ENCODE data around the gene PTPN20. TPM values are rescaled to one million over a fixed set of nuclear protein-coding genes. Genes with fewer than 3 reads are reported as not detected.

PTPN20 gene
- total and polyA plus RNA-seq, 2 of the 4 experiments (the other 2 are of a cell fraction), result 0.14 TPM; not detected in 1

- no peak for TF ChIP-seq MAFK (IDR thresholded peaks at IDR 0.05; ENCODE audit: low read depth, low read length)
- no peak for TF ChIP-seq CEBPB (IDR thresholded peaks at IDR 0.05; ENCODE audit: low read depth, low read length)
Observed at GRCh38 chr10:47019155-47020145, 108.2 kb downstream of the PTPN20 start (continued).

DNA sequence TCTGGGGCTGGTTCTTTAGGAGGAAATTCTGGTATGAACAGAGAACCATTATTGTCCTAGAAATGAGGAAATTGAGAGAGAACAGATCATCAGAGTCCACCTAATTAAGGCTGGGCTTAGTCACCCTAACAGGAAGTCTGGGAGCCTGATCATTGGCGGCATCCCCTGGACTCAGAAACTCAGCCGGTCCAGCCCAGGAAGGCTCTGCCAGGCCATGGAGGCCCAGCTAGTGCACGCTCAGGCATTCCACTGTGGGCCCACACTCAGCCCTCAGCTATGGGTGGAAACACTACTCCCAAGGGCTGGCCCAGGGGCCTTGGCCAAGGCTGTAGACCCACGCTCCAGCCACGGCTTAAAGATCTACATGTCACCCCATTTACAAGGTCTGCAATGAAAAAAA, 109.2 kb downstream of the PTPN20 start:
- intact Hi-C loops (cut with micrococcal nuclease), result no loop called here
- 0 out of 2 replicates have a peak overlapping the region, but pooled peaks have one; percentile 40 for H2BK120ac ChIP-seq (ENCODE audit: low read depth, low read length)
- peak overlapping the region; percentile 45 for H2AK9ac ChIP-seq (replicated peaks; ENCODE audit: low read depth, low read length, poor library complexity)
- H3K36me3 ChIP-seq (ENCODE audit: control insufficient read depth, insufficient read depth, low read length), result no peaks in the 10 kb centered on the region
- WGBS, 2 experiments (ENCODE audit: extremely low coverage in 2 of 2, insufficient read length in 1 of 2), result no CpG with 5 or more reads among the region's 5 CpGs
- H3K4me3 ChIP-seq (ENCODE audit: insufficient read depth, low read depth, low read length), result no peak overlapping the region
- H2BK20ac ChIP-seq (ENCODE audit: low read depth, low read length), result no peak overlapping the region
- in situ Hi-C loops (cut with MboI; ENCODE audit: low sequenced_read_pairs), result loop anchor here (10.0 kb wide), 1 partner anchor 284 kb away; the partner anchor contains the start of gene GDF10
- no peak overlapping the region for H4K5ac ChIP-seq (ENCODE audit: low read depth, low read length)
- H2BK5ac ChIP-seq (ENCODE audit: low read depth, low read length, poor library complexity, severe bottlenecking), result no peak overlapping the region
- H3K9ac ChIP-seq (ENCODE audit: low read depth, low read length), result no peak overlapping the region
- DNase-seq, result peak; percentile 59
- no peak overlapping the region for H2BK15ac ChIP-seq (ENCODE audit: low read depth, low read length)
- peaks cover 5% of the 10 kb centered on the region; the same call in 1 of the 2 replicates for H3K4me1 ChIP-seq (ENCODE audit: control insufficient read depth, insufficient read depth, low read length)
- no peak overlapping the region for H2AK5ac ChIP-seq (ENCODE audit: low read depth, low read length)
- no peak overlapping the region for H3K27ac ChIP-seq (ENCODE audit: insufficient read depth, low read length)
- peak overlapping the region; percentile 47; the same call in 1 of the 2 replicates for H3K4ac ChIP-seq (ENCODE audit: low read depth, low read length)
- H3K9me3 ChIP-seq (ENCODE audit: control insufficient read depth, insufficient read depth, low read length), result no peaks in the 10 kb centered on the region
- no TSS peak for BruUV-seq (replicated peaks)
- H3K56ac ChIP-seq (ENCODE audit: extremely low read depth, insufficient read depth, low read length), result no peak overlapping the region
- H4K8ac ChIP-seq (ENCODE audit: low read depth in 2 of 2, low read length in 2 of 2), result peak overlapping the region; percentile 61 to 74; a peak in 3 of 4 replicates
- dilution Hi-C loops (cut with HindIII; ENCODE audit: low sequenced_read_pairs, unreplicated experiment), result no loop called here
- H3K14ac ChIP-seq (replicated peaks; ENCODE audit: low read depth, low read length), result peak overlapping the region; percentile 55
- H3K27me3 ChIP-seq (ENCODE audit: control insufficient read depth, insufficient read depth, low read length), result peaks cover 3% of the 10 kb centered on the region; the same call in 1 of the 2 replicates
- H3K79me1 ChIP-seq (ENCODE audit: low read depth in 1 of 2, low read length in 2 of 2), result no peaks in the 10 kb centered on the region
- no peaks in the 10 kb centered on the region for H4K20me1 ChIP-seq (ENCODE audit: insufficient read depth, low read length)
- peak; percentile 73 for ATAC-seq (ENCODE audit: low read depth)
- no peak overlapping the region for H3K4me2 ChIP-seq (ENCODE audit: low read depth, low read length)
- 0 out of 2 replicates have a peak overlapping the region, but pooled peaks have one; percentile 11 for H3K23ac ChIP-seq (ENCODE audit: low read depth, low read length)
- no peak overlapping the region for H4K91ac ChIP-seq (ENCODE audit: insufficient read depth, low read depth, low read length)
- no peak overlapping the region for H3K18ac ChIP-seq (ENCODE audit: low read depth, low read length)
- H2AFZ ChIP-seq (replicated peaks; ENCODE audit: low read length, poor library complexity), result peak overlapping the region; percentile 80
- ChIA-PET POLR2A (ENCODE audit: unreplicated experiment) (no interaction called here), CTCF (no interaction called here)
- peaks cover 6% of the 10 kb centered on the region for H3K9me1 ChIP-seq (ENCODE audit: insufficient read depth, low read length)
- TF ChIP-seq, protein P1, sequence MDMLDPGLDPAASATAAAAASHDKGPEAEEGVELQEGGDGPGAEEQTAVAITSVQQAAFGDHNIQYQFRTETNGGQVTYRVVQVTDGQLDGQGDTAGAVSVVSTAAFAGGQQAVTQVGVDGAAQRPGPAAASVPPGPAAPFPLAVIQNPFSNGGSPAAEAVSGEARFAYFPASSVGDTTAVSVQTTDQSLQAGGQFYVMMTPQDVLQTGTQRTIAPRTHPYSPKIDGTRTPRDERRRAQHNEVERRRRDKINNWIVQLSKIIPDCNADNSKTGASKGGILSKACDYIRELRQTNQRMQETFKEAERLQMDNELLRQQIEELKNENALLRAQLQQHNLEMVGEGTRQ (IDR thresholded peaks at IDR 0.05; ENCODE audit: low read depth, low read length), result no peak
- TF ChIP-seq CHD1 (IDR thresholded peaks at IDR 0.05; ENCODE audit: low read depth, low read length) (no peak), NFE2L2 (IDR thresholded peaks at IDR 0.05; ENCODE audit: low read depth, low read length) (no peak), BHLHE40 (IDR thresholded peaks at IDR 0.05; ENCODE audit: low read depth, low read length) (no peak), SMC3 (IDR thresholded peaks at IDR 0.05; ENCODE audit: low read depth, low read length) (no peak), MAZ (IDR thresholded peaks at IDR 0.05; ENCODE audit: borderline replicate concordance, low read depth, low read length) (no peak), RAD21 (IDR thresholded peaks at IDR 0.05; ENCODE audit: low read length) (no peak), RCOR1 (IDR thresholded peaks at IDR 0.05; ENCODE audit: insufficient replicate concordance, low read length) (no peak), CEBPB (IDR thresholded peaks at IDR 0.05; ENCODE audit: low read depth, low read length) (no peak), FOS (IDR thresholded peaks at IDR 0.05; ENCODE audit: low read depth, low read length) (no peak), MAFK (IDR thresholded peaks at IDR 0.05; ENCODE audit: low read depth, low read length) (no peak), RFX5 (IDR thresholded peaks at IDR 0.05; ENCODE audit: low read depth, low read length) (no peak), MXI1 (IDR thresholded peaks at IDR 0.05; ENCODE audit: borderline replicate concordance, low read depth, low read length) (no peak)

All from IMR-90 (cell line).